GM18517 (cell line): ENCODE results near the gene RXYLT1.
A peak's percentile ranks its signal among the peaks of the same experiment; 100 is the strongest.
"Not testable (repeated sequence)": the region's sequence is repeated elsewhere in the genome, so short reads cannot be mapped to it uniquely, and the experiment has no call there.

ENCODE experiments used
- ATAC-seq: cut with Tn5 transposase; IDR thresholded peaks from one replicate; pipeline ENCODE4 v1.9.1; 2021; ENCODE audit warnings: mild to moderate bottlenecking, moderate library complexity; ENCODE audit not compliant: unreplicated experiment

The RXYLT1 gene, protein sequence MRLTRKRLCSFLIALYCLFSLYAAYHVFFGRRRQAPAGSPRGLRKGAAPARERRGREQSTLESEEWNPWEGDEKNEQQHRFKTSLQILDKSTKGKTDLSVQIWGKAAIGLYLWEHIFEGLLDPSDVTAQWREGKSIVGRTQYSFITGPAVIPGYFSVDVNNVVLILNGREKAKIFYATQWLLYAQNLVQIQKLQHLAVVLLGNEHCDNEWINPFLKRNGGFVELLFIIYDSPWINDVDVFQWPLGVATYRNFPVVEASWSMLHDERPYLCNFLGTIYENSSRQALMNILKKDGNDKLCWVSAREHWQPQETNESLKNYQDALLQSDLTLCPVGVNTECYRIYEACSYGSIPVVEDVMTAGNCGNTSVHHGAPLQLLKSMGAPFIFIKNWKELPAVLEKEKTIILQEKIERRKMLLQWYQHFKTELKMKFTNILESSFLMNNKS

GRCh38 chr12:63779498-63780481 lies at the start of gene RXYLT1:
TSS of gene RXYLT1 (plus strand) at chr12:63779909. CDS start at chr12:63779961, 52 bp downstream.
- ATAC-seq: peak; percentile 88

GRCh38 chr12:63732779-63733178 lies 46.9 kb upstream of the RXYLT1 start:
- ATAC-seq: not testable (repeated sequence)

GRCh38 chr12:63733585-63733984 lies 46.1 kb upstream of the RXYLT1 start:
- ATAC-seq: not testable (repeated sequence)

- not testable (repeated sequence) for ATAC-seq
Observed at GRCh38 chr12:63740551-63740950, 39.2 kb upstream of the RXYLT1 start.

- not testable (repeated sequence) for ATAC-seq
Observed at GRCh38 chr12:63741431-63741830, 38.3 kb upstream of the RXYLT1 start.

DNA sequence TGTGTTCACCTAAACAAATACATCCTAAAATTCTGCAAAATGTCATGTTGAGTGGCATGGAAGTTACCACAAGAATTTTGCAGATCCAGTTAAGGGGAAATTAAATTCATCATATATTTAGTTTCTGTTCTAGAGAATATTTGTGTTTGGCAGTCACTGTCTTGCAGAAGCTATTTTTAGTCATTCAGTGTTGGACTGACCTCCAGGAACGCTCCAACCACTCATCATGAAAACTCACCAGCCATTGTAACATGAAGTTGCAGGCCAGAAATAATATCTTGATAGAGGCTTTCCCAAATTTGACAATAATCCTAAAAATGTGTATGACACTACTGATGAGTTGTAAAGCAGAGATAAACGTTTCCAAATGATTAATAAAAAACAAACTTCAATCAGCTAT lies 35.6 kb upstream of the RXYLT1 start:
- ATAC-seq: not testable (repeated sequence)

- not testable (repeated sequence) for ATAC-seq
Observed at GRCh38 chr12:63746470-63746869, 33.2 kb upstream of the RXYLT1 start.

GRCh38 chr12:63747136-63747535 lies 32.6 kb upstream of the RXYLT1 start:
- ATAC-seq: not testable (repeated sequence)

GRCh38 chr12:63747553-63747952 lies 32.2 kb upstream of the RXYLT1 start:
- ATAC-seq: no peak

DNA sequence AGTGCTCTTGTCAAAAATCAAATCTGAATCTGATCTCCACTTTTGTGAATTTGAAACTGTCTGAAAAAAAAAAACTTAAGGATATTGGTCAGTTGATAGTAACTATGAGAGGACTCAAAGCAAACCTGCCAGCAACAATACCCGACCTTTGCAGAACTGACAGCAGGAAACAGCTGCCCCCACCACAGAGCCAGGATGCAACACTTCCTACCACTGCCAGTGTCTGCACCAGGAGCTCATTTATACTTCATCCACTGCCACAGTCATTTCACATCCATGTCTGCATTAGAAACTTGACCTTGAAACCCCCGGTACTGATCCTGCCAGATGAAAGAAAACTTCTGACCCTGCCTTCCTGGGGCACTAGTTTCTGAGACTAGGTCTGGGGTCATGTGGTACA lies 27.4 kb upstream of the RXYLT1 start:
- no peak for ATAC-seq

DNA sequence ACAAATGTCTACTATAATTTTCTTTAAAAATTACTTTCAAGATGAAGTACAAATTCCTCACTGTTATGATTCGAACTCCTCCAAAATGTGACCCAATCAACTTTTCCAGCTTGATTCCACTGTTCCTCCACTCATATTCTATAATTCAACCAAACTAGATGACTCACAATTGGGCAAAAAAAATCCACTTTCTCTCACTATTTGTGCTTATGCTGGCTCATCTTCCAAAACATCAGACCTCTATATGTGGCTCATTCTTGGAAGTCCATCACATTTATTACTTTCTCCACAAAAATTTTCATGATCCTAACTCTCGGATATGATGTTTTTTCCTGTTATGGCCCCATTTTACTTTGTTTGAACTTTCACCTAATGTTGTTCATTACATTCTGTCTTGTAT lies 26.9 kb upstream of the RXYLT1 start:
- ATAC-seq: no peak

- ATAC-seq: no peak
Observed at GRCh38 chr12:63753743-63754142, 26.0 kb upstream of the RXYLT1 start.

- ATAC-seq: no peak
Observed at GRCh38 chr12:63764481-63764880, 15.2 kb upstream of the RXYLT1 start.

DNA sequence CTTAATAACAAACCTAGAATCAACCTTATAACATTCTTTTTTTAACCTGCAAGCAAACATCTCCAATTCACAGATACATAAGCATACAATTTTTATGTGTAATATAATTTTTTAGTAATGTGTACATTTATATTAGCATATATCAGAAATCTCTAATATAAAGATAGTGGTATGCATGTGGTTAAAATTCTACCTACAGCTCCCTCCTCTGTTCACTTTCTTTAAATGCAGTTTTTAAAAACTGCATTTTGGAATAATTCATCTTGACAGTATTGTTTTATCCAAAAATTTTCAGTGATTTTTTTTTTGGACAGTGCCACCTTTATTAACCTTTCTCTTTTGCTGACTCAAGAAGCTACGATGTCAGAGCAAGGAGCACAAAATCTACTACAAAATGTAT lies 13.2 kb upstream of the RXYLT1 start:
- ATAC-seq: no peak

- no peak for ATAC-seq
Observed at GRCh38 chr12:63770375-63770774, 9.3 kb upstream of the RXYLT1 start.

DNA sequence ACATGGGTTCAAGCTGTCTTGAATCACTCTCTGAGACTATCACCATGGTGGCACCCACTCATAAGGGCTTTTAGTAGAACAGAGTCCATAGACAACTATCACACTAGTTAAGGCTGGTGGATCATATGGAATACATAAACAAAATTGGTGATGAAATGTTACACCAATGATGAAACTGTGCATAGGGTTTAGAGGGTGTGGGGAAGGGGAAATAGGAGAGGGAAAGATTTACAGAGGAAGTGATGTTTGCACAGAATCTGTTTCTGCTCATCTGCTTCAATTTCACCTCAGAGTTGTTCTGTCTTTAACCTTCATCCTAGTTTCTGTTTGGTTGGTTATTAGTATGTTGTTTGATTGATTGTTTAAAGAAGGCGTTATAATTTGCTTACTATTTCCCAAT lies 2.4 kb upstream of the RXYLT1 start:
- no peak for ATAC-seq

DNA sequence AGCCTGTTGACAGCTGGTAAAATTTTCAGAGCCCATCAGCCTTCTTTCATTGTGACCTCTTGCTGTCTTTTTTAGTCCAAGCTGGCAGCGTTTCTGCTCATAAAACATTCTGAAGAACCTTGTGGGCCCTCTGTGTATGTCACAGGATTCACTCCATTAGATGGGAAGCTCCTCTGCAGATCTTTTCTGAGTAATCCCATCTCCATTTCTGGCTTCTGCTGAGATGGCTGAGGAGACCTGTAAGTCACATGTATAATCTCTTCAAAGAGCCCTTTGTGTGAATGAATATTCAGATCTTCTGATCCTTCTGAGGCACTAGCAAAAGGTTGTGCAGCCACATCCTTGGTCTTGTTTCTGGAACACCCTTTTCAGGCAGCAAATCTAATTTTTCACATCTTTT lies 2.8 kb downstream of the RXYLT1 start:
- ATAC-seq: no peak

- no peak for ATAC-seq
Observed at GRCh38 chr12:63787306-63787705, 7.6 kb downstream of the RXYLT1 start.

GRCh38 chr12:63790608-63790945 lies 10.9 kb downstream of the RXYLT1 start:
- ATAC-seq: no peak

DNA sequence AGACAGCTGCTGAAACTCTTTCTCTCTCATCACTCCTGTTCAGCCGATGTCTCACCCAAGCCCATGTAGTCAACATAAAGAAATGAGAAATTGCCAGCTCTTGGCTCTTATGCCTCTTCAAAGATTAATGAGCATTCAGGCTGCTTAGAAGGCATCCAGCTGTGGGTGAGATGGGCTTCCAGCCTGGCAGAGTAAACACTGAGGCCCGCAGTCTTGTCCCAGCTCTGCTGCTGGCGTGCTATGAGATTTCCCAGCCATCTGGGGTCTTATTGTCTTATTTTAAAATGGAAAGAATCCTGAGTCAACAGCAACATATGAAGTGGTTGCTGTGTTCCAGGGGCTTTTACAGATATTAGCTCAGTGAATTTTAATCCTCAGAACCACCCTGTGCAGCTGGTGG lies 12.6 kb downstream of the RXYLT1 start:
- ATAC-seq: no peak

DNA sequence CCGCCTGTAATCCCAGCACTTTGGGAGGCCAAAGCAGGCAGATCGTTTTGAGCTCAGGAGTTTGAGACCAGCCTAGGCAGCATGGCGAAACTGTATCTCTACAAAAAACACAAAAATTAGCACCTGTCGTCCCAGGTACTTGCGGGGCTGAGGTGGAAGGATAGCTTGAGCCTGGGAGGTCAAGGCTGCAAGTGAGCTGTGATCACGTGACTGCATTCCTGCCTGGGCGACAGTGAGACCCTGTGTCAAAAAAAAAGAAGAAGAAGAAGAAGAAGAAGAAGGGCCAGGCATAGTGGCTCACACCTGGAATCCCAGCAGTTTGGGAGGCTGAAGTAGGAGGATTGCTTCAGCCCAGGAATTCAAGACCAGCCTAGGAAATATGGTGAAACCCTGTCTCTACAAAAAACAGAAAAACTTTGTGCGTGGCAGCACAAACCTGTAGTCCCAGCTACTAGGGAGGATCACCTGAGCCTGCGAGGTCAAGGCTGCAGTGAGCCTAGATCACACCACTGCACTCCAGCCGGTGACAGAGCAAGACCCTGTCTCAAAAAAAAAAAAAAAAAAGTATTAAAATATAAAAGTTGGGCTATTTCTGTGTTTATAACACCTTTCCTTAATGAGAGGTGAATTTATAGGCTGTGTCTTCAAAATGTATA lies 15.5 kb downstream of the RXYLT1 start:
- no peak for ATAC-seq
